Measurements from ENCODE around the gene POLR3A.

DNA sequence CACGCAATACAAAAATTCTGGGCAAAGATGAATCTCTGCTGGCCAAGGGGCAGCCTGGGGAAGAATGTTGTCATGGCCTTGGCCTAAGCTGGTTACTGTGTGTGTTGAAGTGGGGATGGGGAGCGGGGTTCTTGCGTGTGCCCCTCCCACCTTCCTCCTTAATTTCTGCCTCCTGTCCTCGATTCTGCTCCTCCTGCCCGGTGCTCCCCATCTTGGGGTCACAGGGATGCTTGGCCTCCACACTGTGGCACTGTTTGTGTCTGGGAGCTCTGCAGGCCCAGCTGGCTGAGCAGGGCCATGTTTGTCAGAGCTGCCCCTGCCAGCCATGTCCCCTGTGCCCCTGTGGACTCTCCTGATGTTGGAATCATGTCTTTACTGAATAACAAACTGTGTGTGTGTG lies 41.4 kb upstream of the POLR3A start:
- TF ChIP-seq, protein P1, sequence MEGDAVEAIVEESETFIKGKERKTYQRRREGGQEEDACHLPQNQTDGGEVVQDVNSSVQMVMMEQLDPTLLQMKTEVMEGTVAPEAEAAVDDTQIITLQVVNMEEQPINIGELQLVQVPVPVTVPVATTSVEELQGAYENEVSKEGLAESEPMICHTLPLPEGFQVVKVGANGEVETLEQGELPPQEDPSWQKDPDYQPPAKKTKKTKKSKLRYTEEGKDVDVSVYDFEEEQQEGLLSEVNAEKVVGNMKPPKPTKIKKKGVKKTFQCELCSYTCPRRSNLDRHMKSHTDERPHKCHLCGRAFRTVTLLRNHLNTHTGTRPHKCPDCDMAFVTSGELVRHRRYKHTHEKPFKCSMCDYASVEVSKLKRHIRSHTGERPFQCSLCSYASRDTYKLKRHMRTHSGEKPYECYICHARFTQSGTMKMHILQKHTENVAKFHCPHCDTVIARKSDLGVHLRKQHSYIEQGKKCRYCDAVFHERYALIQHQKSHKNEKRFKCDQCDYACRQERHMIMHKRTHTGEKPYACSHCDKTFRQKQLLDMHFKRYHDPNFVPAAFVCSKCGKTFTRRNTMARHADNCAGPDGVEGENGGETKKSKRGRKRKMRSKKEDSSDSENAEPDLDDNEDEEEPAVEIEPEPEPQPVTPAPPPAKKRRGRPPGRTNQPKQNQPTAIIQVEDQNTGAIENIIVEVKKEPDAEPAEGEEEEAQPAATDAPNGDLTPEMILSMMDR (IDR thresholded peaks at IDR 0.05) = no peak
- no peak for TF ChIP-seq POLR2A (IDR thresholded peaks at IDR 0.05)

Measured in right lobe of liver (tissue), 4 donors.